COLO829 (cell line): ENCODE data around the gene VPS37C.
"Not testable (repeated sequence)": the region's sequence is repeated elsewhere in the genome, so short reads cannot be mapped to it uniquely, and the experiment has no call there.

Experiments
- DNase-seq: peaks from one replicate; pipeline ENCODE4 v3.0.0; 2012; ENCODE audit warnings: low spot score

VPS37C gene

DNA sequence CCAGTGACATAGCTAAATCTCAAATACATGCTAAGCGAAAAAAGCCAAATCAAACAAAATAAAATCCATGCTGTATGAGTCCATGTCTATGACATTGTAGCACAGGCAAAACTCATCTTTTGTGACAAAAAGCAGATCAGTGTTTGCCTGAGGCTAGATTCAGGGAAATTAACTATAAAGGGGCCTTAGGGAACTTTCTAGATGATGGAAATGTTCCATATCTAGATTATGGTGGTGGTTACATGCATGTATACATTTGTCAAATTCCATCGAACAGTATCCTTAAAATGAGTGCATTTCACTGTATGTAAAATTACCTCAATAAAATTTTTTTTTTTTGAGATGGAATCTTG, 44.1 kb downstream of the VPS37C start:
- no peak for DNase-seq

- peak; percentile 53 for DNase-seq
Measured at GRCh38 chr11:61116426-61117167, 44.6 kb downstream of the VPS37C start.

DNA sequence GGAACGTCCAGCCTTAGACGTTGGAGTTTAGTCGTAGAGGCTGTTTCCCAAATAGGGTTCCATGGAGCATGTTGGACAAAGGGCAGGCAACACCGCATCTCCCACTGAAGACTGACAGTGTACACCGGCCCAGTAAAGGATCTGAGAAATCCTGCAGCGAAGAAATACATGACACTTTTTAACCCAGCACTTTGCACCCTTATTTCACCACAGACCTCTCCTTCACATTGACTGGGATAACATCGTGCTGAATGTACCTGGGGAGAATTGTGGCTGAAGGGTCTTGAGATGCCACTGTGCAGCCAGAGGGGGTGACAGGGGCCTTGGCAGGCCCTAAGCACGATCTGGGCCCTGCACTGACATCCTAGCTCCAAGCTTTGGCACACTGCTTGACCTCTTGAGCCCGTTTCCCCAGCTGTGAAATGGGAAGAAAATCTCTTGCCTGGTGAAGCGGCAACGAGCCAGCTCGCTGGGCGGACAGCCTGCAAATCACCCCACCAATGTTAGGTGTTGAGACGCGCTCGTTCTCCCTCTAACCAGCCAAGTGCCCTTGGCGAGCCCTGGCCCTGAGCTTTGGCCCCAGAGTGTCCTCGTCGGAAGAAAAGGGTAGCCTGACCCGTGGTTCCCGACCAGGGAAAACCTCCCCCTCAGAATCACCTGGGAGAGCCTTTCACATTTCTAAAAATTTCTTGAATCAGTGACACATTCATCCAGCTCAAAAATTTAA, 45.6 kb downstream of the VPS37C start:
- DNase-seq: no peak

GRCh38 chr11:61114913-61115312, 46.3 kb downstream of the VPS37C start:
- no peak for DNase-seq

- no peak for DNase-seq
Measured at GRCh38 chr11:61113201-61113600, 48.0 kb downstream of the VPS37C start.

DNA sequence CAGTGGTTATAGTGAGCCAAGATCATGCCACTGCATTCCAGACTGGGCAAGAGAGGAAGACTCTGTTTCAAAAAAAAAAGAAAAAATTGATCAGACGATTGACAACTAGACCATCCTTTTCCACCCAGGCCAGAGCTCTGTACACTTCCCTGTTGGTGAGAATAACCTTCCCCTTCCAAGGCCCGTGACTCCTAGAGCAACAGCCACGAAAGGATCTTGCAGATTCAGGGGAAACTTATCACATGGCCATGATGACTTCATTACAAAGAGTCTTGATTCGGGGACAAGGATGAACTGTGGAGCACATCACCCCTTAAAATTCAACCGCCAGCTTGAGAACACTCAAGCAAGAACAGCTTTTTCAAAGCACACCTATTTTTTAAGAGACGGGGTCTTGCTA, 48.7 kb downstream of the VPS37C start:
- DNase-seq: no peak

DNA sequence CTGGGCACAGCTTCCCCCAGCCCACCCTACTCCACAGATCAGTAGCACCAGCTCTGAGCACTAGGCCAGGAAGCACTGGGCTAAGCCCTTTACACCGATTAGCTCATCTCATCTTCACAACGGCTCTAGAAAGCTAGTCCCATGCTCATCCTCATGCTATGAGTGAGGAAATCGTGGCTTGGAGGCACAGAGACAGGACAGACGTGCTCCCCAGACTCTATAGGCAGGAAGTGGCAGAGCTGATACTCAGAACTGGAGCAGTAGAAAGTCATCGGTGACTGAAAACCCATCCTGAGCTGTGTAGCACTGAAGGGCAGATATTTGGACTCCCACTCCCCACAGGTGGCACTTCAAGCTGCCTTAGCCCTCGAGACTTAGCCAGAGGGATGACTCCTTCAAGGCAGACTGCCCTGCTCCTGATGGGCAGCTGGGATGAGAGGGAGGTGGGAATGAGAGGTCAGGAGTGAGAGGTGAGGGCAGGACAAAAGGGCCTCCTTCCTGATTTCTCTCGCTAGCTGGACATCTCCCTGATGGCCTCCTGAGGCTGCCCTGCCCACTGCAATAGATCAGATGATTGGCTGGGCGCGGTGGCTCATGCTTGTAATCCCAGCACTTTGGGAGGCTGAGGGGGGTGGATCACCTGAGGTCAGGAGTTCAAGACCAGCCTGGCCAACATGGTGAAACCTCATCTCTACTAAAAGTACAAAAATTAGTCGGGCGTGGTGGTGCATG, 49.3 kb downstream of the VPS37C start:
- DNase-seq: no peak

GRCh38 chr11:61111050-61111435, 50.2 kb downstream of the VPS37C start:
- no peak for DNase-seq

DNA sequence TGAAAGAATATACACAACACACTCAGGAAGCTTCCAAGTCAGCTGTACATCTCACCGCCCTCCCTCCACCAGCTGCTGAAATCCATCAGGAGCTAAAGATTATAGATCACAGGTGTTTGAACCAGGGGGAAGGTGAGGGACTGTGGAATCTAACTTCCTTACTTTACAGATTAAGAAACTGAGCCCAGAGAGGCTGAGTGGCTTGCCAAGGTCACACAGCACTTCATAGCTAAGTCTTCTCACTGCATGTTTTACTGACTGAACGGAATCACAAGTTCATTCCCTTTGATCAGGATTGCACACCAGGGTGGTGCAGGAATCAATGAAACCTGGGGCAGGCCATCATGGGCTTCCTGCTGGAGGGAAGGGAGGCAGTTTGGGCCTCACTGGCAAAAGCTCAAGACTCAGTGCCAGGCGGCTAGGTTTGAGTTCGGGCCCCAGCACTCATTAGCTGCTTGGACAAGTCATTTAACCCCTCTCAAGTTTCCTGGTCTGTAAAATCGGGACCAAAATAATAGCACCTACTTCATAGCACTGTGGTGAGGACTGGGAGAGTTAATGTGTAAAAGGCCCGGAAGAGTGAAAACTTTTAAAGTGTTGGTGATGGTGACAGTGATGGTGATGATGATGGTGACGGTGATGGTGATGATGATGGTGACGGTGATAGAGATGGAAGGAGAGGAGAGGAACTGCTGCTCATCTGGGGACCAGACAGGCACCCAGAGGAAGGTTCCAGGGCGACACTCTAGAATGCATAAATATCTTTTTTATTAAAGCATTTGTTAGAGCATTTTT, 50.8 kb downstream of the VPS37C start:
- no peak for DNase-seq

DNA sequence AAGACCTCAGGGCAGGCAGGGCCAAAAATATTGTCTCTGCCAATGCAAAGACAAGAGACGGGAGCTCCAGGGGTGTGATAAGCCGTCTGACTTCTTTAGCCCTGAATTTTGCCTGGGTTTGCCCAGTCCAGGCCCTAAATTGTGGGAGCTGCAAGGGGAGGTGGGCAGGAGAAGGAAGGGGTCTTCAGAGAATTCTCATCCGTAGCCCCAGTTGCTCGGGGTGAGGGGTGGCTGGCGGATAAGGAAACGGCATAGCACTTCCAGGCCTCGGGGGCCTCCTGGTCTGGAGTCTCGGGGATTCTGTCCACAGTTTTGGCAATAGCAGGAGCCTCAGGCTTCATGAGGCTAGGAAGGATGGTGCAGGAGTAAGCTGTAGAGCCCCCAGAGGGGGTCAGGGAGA, 51.6 kb downstream of the VPS37C start:
- DNase-seq: no peak

DNA sequence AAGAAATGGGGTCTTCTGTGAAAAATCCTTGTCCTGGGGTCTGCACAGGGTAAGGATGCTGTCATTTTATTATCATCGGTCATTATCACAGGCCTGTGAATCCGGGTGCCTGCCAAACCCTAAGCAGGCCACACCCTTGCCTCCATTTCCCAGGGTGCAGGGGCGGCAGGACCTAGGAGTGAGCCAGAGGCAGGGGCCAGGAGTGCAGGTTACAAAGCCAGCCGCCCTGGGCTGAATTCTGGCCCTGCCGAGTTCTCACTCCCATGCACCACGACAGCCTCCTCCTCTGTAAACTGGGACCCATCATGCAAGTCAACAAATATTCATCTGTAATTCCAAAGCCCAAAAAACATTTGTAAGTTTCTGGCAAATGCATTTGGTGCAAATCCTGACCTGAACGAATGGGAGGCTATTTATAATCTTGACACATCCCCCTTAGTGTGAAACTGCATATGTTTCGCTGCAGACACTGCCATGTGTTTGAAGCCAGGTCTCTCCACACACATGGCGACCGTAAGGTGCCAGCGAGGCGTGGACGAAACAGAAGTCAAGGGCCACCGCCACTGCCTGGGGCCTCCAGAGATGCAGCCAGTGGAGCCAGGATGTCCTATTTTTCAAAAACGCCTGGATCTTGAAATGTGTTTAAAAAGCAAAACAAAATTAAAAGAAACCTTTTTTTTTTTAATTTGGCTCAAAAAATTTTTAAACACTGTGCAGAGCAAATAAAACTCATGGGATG, 52.2 kb downstream of the VPS37C start:
- no peak for DNase-seq

- no peak for DNase-seq
Measured at GRCh38 chr11:61107888-61108287, 53.3 kb downstream of the VPS37C start.

DNA sequence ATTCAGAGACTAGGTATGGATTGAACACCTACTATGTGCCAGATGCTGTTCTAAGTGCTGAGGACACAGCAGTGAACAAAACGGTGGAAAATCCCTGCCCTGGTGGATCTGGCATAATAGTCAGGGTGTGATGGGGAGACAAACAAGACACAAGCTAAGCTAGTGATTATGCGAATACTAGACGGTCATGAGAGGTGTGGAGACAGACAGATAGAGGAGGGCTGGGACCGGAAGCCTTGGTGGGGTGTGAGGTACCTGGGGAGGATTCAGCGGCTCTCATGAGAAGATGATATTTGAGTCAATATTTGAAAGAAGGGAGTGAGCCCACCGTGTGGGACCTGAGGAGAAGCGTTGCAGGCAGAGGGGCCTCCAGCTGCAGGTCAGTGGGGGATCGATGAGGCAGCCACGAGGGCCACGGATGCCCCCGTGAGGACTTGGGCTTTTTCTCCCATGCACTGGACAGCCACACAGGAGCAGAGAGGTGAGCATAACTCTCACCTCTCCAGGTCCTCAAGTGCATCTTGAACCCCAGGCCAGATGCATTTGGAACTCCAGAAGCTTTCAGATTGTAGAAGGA, 54.2 kb downstream of the VPS37C start:
- DNase-seq: no peak

- no peak for DNase-seq
Measured at GRCh38 chr11:61106296-61106695, 54.9 kb downstream of the VPS37C start.

DNA sequence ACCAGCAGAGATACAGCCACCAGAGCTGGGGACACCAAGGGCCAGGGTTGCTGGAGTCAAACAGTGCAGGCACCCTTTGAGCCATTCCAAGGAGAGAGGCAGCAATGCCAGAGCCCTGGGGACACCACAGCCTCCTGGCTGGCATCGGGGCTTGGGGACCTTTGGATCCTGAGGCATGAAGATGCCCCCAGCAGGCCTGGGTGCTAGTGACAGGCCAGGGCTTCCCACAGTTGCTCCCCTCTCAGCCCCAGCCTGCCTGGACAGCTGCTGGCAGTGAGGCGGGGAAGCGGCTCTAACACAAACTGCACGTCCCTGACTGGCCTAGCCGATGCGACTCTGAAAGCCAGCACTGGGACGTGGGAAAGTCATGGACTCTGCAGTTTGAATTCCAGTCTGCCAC, 56.3 kb downstream of the VPS37C start:
- DNase-seq: no peak

DNA sequence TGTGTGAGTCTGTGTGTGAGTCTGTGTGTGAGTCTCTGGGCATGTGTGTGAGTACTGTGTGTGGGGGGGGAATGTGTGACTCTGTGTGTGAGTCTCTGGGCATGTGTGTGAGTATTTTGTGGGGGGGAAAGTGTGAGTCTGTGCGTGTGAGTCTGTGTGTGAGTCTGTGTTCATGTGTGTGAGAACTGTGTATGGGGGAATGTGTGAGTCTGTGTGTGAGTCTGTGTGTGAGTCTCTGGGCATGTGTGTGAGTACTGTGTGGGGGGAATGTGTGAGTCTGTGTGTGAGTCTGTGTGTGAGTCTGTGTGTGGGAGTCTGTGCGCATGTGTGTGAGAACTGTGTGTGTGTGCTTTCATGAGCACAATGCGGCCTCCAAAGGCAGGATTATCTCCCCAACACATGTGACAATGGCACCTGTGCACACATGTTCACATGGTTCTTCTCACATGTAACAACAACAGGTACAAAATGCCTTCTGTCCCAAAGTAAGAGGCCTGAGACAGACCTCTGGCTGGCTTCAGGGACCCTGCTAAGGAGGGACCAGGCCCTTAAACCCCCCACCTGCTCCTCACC, 57.3 kb downstream of the VPS37C start:
- no peak for DNase-seq

GRCh38 chr11:61102667-61103571, 58.3 kb downstream of the VPS37C start:
- no peak for DNase-seq

DNA sequence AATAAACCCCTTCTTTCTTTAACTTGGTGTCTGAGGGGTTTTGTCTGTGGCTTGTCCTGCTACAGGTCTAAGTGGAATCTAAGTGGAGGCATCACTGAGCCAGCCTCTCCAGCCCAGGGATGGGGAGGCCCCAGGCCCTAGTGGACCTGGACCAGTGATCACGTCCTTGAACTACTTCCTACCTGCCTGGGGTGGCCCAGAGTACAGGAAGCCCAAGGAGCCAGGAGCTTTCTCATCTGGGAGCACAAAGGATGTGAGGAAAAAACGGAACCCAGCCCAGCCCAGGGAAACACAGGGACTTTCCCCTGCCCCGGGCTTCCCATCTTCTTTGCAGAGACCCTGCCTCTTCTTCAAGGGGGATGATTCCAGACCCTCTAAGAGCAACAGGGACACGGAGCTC, 62.4 kb downstream of the VPS37C start:
- no peak for DNase-seq

DNA sequence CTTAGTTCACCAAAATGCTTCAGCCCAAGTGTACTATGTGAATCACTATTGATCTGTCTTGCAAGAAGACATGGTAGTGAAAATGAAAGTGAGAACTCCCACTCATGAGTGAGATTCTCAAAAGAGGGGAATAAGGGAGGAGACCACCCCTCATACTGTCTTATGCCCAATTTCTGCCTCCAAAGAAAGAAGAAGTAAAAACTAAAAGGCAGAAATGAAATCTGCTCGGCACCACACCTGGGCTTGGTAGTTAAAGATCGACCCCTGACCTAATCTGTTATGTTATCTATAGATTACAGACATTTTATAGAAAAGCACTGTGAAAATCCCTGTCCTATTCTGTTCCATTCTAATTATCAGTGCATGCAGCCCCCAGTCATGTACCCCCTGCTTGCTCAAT, 63.0 kb downstream of the VPS37C start:
- DNase-seq: not testable (repeated sequence)

DNA sequence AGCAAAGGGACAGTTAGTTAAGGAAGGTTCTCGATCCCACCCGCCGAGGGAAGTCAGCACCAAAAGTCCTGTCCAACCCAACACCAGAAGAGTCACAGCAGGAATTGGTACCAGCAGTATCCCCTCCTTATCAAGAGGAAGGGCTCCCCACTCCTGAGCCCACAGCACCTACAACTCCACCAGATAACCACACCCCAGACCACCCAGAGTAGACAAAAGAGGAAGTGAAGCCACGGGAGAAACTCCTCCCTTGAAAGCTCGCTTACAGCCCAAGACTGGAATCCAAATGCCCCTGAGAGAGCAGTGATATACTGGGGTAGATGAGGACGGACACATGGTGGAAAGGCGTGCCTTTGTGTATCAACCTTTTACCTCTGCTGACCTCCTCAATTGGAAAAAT, 66.2 kb downstream of the VPS37C start:
- no peak for DNase-seq
